NCI-H2107 treated with DMSO at 0.1 percent for 48 hours (cell line): ENCODE results near the gene RXFP2.

Experiments used
- DNase-seq: peaks from one replicate; lab custom pipeline; 2025; ENCODE audit not compliant: unreplicated experiment; lab: John Stamatoyannopoulos, UW

RXFP2 gene

GRCh38 chr13:31815361-31816144, 76.2 kb downstream of the RXFP2 start:
- no peak for DNase-seq

GRCh38 chr13:31818236-31818635, 78.9 kb downstream of the RXFP2 start:
- DNase-seq: no peak

GRCh38 chr13:31824705-31825517, 85.6 kb downstream of the RXFP2 start:
- peak; percentile 38 for DNase-seq

- DNase-seq: no peak
Measured at GRCh38 chr13:31826521-31826920, 87.2 kb downstream of the RXFP2 start.

GRCh38 chr13:31827707-31828106, 88.4 kb downstream of the RXFP2 start:
- no peak for DNase-seq

- no peak for DNase-seq
Measured at GRCh38 chr13:31835932-31836331, 96.6 kb downstream of the RXFP2 start.

- DNase-seq: no peak
Measured at GRCh38 chr13:31843044-31843443, 103.7 kb downstream of the RXFP2 start.

GRCh38 chr13:31846182-31846938, 107.0 kb downstream of the RXFP2 start:
- peak; percentile 30 for DNase-seq

- DNase-seq: no peak
Measured at GRCh38 chr13:31846961-31847752, 107.8 kb downstream of the RXFP2 start.

GRCh38 chr13:31848621-31849020, 109.3 kb downstream of the RXFP2 start:
- DNase-seq: no peak

- no peak for DNase-seq
Measured at GRCh38 chr13:31849206-31849605, 109.9 kb downstream of the RXFP2 start.

- DNase-seq: no peak
Measured at GRCh38 chr13:31850041-31850555, 110.8 kb downstream of the RXFP2 start.

- no peak for DNase-seq
Measured at GRCh38 chr13:31851216-31851615, 111.9 kb downstream of the RXFP2 start.
